Stimulated activated CD4-positive, alpha-beta T cell treated with anti-CD3 and anti-CD28 coated beads, Interleukin-2, amount 100 ng/mL, for 48 hours (primary cell): Measurements from ENCODE around the gene HSBP1.

Experiments
- DNase-seq, 2 donors: peaks; one replicate each; pipeline ENCODE4 v3.0.0-alpha.2; 2020

HSBP1 gene

DNA sequence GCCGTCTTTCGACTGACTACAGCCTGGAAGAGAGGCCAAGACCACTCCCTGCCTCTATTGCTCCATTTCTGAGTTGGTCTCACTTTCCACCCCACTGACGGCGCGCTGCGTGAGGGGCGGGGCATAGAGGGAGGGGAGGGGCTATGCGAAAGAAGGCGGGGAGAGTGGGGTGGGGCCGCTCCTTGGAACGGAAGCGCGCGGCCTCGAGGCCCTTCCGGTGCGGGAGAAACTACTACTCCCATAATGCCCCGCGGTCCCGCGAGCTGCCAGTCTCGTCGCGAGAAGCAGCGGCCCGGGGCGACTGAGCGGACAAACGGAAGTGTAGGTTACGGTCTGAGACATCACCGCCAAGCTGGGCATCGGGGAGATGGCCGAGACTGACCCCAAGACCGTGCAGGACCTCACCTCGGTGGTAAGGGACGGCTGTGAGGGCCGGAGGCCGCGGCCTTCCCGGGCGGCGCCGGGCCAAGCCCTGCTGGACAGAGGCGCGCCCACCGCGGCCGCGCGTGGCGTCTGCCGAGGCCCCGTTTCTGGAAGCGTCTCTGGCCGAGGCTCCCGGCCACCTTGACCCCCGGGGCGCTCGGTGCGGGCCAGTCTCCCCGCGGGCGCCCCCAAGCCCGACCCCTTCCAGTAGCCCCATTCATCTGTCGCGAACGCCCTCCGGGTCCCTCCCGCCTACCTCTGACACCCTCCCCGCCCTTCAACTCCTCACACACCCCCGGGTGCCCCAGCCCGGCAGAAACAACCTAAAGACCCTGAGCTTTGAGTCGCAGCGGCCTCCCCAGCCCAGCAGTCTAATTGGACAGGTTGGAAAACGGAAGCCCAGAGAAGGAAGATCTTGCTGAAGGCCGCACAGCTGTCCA is at the start of gene HSBP1:
Gene HSBP1, plus strand, starts transcription at position 269 of the 863 bp plus-strand sequence. Its CDS starts 99 bp downstream, at position 368.
- peak; percentile 91 for DNase-seq

DNA sequence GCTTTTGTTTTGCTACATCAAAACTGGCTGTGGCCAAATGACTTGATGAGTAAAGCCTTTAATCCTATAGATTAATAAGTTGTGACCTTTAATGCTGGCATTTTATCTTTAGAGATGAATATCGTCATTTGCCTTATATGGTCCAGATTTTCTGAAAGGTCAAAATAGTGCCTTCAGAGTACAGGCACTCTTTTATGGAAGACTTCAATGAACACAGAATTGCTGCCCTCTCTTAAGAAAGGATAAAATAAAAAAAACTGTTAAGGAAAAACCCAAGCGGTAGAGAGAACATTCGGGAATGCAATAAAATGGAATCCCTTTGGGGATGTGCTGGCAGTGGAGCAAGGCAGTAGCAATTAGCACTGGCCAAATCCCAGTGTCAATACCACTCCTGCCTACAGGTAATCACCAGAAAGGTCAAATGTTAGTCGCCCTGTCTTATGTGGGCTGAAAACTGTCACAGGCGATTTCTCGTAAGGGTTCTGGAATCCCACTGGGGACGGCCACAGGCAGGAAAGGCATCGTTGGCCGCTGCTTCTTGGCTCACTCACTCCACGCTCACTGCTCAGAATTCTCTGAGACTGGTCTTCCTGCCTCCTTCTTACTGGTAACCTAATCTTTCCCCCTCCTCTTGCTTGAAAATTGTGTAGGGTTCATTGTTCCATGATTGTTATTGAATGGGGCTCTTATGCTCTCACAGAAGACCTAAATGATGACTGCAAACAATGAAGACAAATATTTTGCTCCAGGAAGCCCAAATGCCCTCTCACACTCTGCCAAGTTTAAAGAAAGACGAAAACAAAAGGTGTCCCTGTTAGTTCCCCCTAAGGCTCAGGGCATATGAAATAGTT is 45.4 kb upstream of the HSBP1 start:
- DNase-seq = no peak

DNA sequence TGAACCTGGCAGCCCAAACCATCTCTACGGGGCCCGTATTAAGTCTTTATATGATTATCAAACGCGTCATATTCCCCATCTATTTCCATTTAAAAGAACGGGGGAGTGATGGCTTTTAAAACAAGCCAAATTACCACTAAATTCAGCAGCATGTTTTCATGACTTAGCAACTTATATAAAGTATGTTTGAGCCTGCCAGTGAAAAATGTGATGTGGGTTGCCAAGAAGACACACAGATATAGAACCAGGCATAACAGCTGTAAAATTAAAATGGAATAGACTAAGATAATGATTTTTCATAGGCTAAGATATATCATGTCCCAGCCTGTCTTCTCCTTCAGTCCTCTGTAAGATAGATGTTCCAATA is 44.8 kb upstream of the HSBP1 start:
- DNase-seq = no peak

DNA sequence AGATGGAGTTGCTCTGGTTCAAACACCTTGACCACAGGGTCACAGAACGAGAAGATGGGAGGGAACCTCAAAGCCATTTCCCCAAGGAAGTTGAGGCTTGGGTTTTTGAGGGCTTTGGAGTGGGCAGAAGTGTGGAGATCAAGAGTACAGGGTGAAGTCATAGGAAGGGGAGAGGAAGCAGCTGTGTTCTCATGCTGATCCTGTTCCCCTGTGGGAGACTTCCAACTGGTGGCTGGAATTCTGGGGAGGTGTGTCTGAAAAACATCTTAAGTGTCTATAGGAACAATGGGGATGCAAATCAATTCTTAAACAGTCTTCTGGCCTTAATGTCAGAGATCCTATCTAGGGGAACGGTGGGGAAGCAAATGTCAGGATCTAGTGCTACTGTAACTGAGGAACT is 38.8 kb upstream of the HSBP1 start:
- no peak for DNase-seq

DNA sequence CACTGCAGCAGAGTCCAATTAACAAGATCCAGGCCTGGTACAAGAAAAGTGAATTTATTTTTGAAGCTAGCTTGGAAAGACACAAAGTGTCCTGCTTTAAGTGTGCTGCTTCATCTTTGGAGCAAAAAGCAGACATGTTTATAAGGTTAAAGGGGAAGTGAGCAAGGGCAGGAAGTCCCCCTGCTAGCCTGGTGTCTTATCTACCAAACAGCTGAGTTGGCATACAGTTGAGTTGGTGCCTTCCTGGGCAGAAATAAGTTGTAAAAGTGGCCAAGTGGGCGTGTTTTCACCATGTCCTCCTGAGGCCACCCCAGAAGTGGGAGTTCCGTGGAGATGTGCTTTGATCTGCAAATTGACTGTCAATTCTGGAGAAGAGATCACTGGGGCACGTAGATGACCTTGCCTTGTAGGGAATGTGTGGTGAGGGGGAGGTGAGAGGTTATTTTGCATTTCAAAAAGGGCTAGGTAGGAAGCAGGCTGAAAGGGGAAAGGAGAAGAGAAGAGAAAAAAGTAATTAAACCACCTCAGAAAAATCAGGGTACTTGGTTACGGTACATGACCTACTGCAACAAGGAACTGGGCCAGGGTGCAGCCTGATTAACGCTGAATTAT is 38.3 kb upstream of the HSBP1 start:
- DNase-seq = no peak

DNA sequence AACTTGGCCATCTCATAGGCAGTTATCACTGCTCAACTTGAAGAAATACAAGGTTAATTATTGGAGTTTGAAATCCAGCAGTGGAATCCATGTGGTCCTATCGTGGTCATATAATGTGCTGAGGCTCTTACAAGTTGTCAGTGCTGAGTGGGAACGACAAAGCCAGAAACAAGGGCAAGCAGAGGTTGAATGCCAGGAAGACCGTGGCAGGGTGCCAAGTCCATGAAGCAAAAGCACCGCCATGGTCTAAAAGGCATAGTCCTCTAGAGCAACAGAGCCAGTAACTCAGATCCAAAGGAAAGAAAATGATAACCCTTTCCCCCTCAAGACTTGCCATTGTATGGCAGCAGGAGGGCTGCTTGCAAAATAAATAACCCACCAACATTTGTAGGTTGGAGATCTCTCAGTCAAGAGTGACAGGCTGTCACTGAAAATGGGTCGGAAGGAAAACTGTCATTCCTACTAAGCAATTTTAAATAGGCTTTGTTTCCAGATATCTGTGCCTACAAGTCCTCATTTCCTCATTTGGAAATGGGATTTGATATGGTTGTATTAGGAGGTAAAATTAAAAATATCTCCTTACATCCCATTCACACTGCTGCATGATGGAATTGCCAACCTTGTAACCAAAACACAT is 36.4 kb upstream of the HSBP1 start:
- no peak for DNase-seq

DNA sequence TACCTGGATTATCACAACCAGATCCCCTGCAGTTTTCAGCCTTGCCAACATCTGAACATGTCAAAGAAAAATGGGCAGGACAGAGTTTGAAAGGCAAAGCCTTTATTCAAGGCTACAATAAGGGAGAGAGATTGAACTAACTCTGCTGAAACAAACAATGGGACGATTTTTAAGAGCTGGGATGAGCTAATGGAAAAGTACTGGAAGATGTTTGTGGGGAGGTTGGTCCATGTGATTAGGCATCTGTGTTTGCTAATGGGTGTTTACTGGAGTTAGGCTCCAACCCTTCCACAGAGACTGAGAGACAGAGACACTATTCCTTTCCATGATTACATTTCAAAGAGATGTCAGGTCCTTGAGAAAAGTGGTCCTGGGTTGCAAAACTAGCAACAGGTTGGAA is 35.0 kb upstream of the HSBP1 start:
- no peak for DNase-seq

DNA sequence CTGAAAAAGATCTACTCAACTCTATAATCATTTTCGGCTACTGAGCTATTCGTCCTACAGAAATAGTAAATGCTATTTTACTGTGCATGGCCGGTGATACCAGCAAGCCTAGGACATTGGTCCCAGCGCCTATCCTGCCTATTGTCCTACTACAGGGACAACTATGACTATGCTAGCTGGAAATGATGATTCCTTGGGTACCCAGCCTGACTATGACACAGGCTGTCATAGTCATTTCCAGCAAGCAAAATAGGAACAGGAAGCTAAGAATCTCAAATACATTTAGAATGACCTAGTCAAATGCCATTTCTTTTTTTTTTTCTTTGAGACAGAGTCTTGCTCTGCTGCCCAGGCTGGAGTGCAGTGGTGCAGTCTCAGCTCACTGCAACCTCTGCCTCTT is 33.7 kb upstream of the HSBP1 start:
- DNase-seq = no peak

DNA sequence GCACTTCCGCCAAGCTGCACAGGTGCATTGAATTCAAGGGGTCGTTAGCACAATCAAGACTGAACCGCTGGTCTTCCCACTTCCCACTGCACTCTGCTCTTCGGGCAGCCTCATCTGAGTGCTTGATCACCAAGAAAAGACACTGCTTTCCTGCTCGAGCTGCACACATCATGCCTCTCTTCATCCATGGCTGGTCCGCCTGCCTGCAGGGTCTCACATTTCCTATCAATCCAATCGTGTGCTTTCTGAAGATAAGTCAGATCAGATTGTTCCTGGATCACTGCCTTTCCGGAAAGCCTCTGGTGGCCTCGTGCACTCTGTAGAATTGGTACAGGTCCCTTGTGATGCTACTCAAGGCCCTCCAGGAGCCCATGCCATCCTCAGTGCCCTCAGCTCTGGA is 30.8 kb upstream of the HSBP1 start:
- DNase-seq = no peak

DNA sequence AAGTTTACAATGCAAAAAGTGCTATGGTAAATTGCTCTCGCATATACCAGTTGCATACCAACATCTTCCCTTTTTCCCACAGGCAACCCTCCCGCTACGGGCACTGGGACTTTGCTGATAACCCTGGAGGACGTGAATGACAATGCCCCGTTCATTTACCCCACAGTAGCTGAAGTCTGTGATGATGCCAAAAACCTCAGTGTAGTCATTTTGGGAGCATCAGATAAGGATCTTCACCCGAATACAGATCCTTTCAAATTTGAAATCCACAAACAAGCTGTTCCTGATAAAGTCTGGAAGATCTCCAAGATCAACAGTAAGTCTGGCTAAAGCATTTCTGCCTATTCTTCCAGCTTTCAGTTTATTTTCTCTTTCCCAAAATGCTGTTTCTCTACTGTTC is 27.9 kb upstream of the HSBP1 start:
- no peak for DNase-seq

DNA sequence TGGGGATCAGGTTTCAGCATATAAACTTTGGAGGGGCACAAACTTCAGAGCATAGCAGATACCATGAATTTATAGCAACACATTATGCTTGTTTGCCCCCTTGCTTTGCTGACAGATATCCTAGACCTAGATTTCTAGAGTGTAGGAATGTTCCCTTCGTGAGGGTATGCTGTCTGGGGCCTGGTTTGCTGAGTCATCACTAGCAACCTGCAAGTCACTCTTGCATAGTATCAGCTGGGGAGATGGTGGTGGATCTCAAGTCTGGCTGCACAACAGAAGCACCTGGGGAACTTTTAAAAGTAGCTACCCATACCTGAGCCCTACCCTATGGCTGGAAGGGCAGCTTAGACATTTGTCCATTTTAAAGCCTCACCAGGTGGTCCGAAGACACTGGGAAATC is 22.3 kb upstream of the HSBP1 start:
- no peak for DNase-seq

DNA sequence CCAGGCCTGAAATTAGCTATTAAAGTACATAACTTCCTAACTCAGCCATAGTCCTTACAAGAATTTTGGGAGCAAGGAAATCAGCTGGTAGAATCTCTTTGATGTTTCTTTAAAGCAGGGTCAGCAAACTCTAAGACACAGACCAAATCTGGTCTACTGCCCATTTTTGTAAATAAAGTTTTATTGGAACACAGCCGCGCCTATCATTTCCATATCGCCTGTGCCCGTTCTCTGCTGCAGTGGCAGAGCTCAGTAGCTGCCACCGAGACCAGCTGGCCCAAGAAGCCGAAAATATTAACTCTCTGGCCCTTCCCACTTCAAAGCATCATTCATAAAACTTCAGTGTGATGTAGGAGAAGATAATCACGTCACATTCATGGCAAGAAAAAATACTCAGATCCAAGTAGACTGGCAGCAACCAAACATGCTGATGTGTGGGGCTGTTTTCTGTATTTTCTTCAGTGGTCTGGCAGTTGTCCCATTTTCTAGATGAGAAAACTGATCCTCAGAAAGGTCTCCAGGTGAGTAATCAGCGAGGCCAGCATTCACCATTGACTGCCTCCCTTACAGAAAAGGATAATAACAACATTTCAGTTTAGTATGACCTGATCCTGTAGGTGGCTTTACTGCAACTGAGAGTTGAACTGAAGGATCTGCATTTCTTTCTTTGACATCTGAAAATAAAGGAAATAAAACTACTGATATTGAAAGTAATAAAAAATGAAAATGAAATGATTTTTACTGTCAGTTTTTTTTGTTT is 18.0 kb upstream of the HSBP1 start:
- DNase-seq = no peak

DNA sequence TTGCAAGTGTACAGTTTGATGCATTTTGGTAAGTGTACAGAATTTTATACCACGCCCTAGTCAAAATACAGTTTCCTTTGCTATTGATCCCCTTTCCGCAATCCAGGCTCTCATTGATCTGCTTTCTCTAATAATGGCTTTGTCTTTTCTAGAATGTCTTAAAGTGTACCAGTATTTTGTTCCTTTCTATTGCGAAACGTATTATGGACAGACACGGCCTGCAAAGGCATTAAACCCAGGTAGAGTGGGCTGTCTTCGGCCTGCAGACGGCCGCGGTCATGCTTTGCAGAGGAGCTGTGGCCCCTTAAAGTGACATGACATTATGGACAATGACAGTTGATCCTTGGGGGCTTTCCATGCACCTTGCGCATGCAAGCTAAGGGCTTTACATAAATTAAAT is 15.9 kb upstream of the HSBP1 start:
- DNase-seq = no peak

DNA sequence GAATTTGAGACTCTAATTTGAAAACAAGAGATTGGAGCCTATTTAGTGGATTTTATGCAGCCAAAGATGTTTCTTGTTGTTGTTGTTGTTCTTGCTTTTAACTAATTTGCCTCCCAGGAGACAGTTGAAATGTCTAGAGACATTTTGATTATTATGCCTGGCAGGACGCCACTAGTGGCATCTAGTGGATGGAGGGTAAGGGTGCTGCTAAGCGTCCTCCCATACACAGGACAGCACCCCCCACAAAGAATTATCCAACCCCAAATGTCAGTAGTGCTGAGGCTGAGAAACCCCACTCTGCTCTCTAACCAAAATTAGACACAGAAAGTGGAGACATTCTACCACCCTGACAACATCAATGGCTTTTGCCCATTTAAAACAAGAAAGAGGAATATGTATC is 15.4 kb upstream of the HSBP1 start:
- DNase-seq = no peak

DNA sequence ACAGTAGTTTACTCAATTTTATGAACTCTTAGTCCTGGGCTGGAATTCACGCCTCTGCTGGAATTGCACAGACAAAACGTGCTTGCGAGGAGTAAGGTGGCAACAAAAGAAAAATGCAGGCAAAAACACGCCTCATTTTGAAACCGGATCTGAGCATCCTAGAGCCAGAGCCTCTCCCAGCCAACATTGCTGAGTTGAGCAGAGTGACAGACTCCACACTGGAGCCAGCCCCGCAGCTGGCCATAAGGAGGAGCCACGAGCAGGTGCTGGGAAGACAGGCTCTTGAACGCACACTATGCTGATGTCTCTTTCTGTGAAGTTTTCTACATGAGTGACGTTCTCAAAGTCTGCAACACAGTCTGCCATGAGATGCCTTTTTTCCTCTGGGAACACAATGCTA is 14.6 kb upstream of the HSBP1 start:
- DNase-seq = no peak

DNA sequence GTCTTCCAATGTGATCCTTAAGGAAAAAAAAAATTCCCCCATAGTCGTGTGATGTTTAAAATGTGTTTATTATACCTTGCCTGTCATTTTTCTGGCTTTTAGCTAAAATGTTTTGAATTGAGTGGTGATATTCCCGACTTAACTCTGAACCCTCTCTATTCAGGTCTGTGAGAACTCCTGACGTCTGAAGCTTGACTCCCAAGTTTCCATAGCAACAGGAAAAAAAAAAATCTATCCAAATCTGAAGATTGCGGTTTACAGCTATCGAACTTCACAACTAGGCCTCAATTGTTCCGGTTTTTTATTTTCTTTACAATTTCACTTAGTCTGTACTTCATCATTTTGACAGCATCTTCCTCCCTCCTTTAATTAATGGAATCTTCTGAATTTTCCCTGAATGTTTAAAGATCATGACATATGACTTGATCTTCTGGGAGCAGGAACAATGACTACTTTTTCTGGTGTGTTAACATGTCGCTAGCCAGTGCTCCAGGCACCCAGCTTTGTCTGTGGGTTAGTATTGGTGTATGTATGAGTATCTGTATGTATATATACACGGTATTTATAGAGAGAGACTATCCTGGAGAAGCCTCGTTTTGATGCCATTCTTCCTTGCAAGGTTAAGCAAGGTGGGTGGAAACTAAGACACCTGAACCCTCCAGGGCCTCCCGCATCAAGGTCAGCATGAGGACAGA is 12.8 kb upstream of the HSBP1 start:
- no peak for DNase-seq

DNA sequence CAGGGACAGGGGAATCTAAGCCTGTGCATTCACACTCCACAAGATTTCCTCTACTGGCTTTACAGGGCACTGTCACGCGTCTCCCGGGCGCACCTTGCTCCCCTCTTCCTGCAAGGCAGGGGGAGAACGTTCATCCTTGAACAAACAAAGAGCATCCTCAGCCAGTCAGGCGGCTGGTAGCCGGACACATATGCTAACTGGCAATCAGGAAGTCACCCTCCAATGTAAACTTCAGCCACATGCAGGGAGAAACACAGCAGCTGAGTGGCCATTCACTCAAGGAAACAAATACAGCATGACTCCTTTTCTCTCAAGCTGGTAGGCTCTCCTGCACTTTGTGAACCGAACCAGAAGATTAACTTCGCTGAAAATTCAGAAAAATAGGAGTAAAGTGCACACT is 10.8 kb upstream of the HSBP1 start:
- DNase-seq = no peak

DNA sequence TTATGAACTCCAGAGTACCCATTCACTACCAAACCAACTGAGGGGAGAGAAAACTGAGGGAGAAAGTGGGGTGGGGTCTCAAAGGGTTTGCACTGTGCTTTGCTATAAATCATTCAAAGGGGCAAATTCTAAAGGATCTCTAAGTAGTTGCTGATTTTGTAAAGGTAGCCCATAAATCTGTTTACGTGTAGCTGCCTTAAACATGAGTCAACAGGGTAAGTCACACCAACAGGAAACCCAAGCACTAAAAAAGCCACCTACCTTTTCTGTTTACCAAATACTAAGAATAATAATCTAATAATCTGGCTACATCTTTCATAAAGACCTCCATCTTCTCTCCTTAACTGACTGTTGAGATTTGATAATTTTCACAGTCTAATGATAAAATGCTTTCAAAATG is 8.4 kb upstream of the HSBP1 start:
- DNase-seq = no peak

DNA sequence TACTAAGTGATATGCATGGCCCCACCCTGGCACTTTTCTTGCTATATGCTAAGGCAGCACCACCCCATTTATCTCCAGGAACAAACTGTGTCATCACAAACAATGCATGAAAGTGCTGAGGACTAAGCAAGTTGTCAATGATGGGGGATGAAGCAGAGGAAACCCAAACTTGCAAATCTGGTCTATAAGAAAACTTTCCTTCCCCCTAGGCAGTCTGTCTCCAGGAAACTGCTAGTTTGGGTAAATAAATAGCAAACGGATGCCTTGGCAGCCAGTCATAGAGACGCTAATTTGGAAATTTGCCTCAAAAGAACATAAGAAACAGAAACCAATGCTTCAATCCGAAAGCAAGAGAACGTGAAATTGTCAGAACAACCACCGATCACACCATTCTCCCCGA is 5.6 kb upstream of the HSBP1 start:
- no peak for DNase-seq

DNA sequence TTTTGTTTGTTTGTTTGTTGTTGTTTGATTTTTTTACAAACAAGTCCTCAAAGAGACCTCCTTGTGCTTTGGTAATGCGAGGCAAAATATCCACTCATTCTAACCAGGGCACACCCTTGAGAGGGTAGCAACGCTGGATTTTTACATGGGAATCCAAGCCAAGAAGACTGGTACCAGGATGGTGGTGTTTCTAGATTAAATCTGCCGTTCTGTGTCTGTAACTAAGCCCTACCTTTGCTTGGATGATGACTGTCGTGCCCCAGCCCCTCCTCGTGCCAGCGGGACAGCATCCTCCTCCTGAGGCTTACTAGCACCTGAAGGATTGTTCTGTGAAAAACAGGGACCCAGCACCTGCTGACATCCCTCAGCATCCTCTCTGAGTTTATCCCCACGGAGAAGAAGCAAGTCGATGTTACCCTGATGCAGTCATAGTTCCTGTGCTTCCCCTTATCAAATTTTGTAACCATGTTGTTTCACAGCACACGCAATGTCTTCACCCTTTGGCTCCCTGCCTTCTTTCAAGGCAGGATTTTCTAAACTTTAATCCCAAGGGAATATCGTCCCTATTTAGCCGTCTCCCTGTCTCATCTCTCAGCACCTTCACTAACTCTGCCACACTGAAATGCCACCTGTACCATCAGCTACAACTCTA is 5.1 kb upstream of the HSBP1 start:
- DNase-seq = no peak

DNA sequence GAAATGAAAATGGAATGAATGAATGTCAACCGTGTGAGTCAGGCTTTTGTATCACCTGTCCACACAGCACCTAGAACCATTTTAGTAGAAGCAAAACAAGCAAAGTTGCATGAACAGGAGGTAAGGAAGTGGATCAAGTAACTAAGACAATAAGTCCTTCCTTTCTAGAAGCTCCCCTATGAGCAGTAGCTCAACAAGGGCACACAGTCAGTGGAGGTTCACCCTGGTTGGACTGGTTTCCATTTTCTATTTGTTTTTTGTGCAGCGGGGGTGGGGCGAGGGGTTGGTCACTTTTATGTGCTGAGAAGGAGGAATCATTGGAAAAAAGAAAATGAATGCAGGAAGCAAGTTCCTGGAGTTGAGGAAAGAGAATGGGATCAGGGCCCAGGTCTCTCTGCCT is 4.0 kb upstream of the HSBP1 start:
- DNase-seq = no peak
